Measurements from ENCODE around the gene GJC2. TPM values are rescaled to one million over a fixed set of nuclear protein-coding genes. Genes with fewer than 3 reads are reported as not detected.

The GJC2 gene
- total and polyA plus RNA-seq, 4 donors: 0.10 to 0.79 (median 0.25) TPM; not detected in 1

DNA sequence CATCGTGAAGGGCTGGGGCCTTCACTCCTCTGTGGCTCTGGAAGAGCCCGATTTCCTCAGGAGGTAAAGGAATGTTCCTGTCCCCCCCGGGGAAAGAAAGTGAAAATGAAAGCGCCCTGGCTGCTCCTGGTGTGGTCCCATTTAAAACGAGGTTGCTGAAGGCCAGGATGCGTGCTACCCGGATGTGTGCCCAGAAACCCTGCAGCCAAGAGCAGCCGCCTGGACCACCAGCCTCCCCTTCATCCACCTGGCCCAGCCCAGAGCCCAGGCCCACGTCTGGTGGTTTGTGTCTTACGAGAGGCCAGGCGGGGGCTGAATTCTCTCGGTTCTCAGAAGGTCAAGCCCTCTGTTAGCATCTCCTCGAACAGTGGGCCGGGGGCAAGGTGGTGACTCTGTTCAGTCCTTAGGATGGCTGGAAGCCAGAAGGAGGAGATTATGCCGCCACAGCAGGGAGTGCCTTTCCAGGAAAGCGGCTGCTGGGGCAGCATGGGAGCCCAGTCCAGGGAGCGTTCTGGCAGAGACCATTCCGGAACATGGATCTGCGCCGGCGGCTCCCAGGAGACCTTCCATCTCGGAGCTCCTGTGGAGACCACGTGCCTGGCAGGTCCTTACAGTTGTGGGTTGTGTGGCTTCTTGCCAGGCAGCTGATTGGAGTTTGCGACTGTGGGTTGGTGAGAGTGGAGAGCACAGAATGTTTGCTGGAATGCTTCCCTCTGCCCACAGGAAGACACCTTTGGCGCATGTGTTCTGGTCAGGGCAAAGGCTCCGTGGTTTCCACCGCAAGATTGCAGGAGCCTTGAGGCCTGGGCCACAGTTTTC is 8.3 kb upstream of the GJC2 start:
- Histone ChIP-seq H3K36me3 (ENCODE audit: control insufficient read depth in 4 of 4, insufficient read depth in 3 of 4, low read depth in 1 of 4, low read length in 3 of 4) (peaks cover 0 to 10% (median 3%) of the 10 kb centered on the region in 4 donors), H3K4me3 (ENCODE audit: low read depth in 1 of 3, low read length in 3 of 3) (peak overlapping the region; percentile 45 to 85 (median 85)), H3K27ac (ENCODE audit: low read depth in 1 of 2, low read length in 2 of 2) (peak overlapping the region; percentile 97), H3K9me3 (ENCODE audit: control insufficient read depth in 4 of 4, low read length in 3 of 4) (no peaks in the 10 kb centered on the region), H3K4me1 (ENCODE audit: control insufficient read depth in 4 of 4, insufficient read depth in 4 of 4, low read length in 3 of 4) (peaks cover 14 to 30% (median 23%) of the 10 kb centered on the region in 4 donors), H3K27me3 (ENCODE audit: control insufficient read depth in 4 of 4, insufficient read depth in 4 of 4, low read length in 3 of 4) (no peaks in the 10 kb centered on the region), H3K9ac (ENCODE audit: low read depth in 1 of 2, low read length in 2 of 2) (peak overlapping the region; percentile 57 to 79)
- DNase-seq (ENCODE audit: low spot score): peak; percentile 38
- WGBS: 40% methylated on average over 27 of the region's 27 CpGs
- TF ChIP-seq, protein P1, sequence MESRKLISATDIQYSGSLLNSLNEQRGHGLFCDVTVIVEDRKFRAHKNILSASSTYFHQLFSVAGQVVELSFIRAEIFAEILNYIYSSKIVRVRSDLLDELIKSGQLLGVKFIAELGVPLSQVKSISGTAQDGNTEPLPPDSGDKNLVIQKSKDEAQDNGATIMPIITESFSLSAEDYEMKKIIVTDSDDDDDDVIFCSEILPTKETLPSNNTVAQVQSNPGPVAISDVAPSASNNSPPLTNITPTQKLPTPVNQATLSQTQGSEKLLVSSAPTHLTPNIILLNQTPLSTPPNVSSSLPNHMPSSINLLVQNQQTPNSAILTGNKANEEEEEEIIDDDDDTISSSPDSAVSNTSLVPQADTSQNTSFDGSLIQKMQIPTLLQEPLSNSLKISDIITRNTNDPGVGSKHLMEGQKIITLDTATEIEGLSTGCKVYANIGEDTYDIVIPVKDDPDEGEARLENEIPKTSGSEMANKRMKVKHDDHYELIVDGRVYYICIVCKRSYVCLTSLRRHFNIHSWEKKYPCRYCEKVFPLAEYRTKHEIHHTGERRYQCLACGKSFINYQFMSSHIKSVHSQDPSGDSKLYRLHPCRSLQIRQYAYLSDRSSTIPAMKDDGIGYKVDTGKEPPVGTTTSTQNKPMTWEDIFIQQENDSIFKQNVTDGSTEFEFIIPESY (IDR thresholded peaks at IDR 0.05): no peak
- TF ChIP-seq, protein P2, sequence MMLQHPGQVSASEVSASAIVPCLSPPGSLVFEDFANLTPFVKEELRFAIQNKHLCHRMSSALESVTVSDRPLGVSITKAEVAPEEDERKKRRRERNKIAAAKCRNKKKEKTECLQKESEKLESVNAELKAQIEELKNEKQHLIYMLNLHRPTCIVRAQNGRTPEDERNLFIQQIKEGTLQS (IDR thresholded peaks at IDR 0.05): no peak
- TF ChIP-seq JUND (IDR thresholded peaks at IDR 0.05) (no peak), EGR1 (IDR thresholded peaks at IDR 0.05; ENCODE audit: low read depth in 2 of 2) (no peak), TAF1 (conservative IDR thresholded peaks at IDR 0.05) (no peak), HNF4G (IDR thresholded peaks at IDR 0.05) (no peak), RAD21 (IDR thresholded peaks at IDR 0.05) (no peak), HNF4A (conservative IDR thresholded peaks at IDR 0.05) (no peak), RXRA (IDR thresholded peaks at IDR 0.05) (no peak), FOXA1 (IDR thresholded peaks at IDR 0.05) (no peak), GABPA (IDR thresholded peaks at IDR 0.05 in 1 of 2, conservative IDR thresholded peaks at IDR 0.05 in 1 of 2) (no peak), FOXA2 (IDR thresholded peaks at IDR 0.05) (no peak), SP1 (IDR thresholded peaks at IDR 0.05) (no peak)
- TF ChIP-seq, protein P3, sequence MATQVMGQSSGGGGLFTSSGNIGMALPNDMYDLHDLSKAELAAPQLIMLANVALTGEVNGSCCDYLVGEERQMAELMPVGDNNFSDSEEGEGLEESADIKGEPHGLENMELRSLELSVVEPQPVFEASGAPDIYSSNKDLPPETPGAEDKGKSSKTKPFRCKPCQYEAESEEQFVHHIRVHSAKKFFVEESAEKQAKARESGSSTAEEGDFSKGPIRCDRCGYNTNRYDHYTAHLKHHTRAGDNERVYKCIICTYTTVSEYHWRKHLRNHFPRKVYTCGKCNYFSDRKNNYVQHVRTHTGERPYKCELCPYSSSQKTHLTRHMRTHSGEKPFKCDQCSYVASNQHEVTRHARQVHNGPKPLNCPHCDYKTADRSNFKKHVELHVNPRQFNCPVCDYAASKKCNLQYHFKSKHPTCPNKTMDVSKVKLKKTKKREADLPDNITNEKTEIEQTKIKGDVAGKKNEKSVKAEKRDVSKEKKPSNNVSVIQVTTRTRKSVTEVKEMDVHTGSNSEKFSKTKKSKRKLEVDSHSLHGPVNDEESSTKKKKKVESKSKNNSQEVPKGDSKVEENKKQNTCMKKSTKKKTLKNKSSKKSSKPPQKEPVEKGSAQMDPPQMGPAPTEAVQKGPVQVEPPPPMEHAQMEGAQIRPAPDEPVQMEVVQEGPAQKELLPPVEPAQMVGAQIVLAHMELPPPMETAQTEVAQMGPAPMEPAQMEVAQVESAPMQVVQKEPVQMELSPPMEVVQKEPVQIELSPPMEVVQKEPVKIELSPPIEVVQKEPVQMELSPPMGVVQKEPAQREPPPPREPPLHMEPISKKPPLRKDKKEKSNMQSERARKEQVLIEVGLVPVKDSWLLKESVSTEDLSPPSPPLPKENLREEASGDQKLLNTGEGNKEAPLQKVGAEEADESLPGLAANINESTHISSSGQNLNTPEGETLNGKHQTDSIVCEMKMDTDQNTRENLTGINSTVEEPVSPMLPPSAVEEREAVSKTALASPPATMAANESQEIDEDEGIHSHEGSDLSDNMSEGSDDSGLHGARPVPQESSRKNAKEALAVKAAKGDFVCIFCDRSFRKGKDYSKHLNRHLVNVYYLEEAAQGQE (IDR thresholded peaks at IDR 0.05): no peak
- TF ChIP-seq, protein P4, sequence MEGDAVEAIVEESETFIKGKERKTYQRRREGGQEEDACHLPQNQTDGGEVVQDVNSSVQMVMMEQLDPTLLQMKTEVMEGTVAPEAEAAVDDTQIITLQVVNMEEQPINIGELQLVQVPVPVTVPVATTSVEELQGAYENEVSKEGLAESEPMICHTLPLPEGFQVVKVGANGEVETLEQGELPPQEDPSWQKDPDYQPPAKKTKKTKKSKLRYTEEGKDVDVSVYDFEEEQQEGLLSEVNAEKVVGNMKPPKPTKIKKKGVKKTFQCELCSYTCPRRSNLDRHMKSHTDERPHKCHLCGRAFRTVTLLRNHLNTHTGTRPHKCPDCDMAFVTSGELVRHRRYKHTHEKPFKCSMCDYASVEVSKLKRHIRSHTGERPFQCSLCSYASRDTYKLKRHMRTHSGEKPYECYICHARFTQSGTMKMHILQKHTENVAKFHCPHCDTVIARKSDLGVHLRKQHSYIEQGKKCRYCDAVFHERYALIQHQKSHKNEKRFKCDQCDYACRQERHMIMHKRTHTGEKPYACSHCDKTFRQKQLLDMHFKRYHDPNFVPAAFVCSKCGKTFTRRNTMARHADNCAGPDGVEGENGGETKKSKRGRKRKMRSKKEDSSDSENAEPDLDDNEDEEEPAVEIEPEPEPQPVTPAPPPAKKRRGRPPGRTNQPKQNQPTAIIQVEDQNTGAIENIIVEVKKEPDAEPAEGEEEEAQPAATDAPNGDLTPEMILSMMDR (IDR thresholded peaks at IDR 0.05; ENCODE audit: low read depth, low read length, missing input control): no peak
- TF ChIP-seq, protein P5, sequence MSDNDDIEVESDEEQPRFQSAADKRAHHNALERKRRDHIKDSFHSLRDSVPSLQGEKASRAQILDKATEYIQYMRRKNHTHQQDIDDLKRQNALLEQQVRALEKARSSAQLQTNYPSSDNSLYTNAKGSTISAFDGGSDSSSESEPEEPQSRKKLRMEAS (IDR thresholded peaks at IDR 0.05): no peak
